ENCODE data around the gene ABCC11. TPM values are rescaled to one million over a fixed set of nuclear protein-coding genes. Genes with fewer than 3 reads are reported as not detected.

Gene ABCC11
- total and polyA plus RNA-seq, 2 of the 13 experiments (the other 11 are each of a cell fraction or from before 2014, with no cell fraction given): 1.0 to 1.4 TPM

DNA sequence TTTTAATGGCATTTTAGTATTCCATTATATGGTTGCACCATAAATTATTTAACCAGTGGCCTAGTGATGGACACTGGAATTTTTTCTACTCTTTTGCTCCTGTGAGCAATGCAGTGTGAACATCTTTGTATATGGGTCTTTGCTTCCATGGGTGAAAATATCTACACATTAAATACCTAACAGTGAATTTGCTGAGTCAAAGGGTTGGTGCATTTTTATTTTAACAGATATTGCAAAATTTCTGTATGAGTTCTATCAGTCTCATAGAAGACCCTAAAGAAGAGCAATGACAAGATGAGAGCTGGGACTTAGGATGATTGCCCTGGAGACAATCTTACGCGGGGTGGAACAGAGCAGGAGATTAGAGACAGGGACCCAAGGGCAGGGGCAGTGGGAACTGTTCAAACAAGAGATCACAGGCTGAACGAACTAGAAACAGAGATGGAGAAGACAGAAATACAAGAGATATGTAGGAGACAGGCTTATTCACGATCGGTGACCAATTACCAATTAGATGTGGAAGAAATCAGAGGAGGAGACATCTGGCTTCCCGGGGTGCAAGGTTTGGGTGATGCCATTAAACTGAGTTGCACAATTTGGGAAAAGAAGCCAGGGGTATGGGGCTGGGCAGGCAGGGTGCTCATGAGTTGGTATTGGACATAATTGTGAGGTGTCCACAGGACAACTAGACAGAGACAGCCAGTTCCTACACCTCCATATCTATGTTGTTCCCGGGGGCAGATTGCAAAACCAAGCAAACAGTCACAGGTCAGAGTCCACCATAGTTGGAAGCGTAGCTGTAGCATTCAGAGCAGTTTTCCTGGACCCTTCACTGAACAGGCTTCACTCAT, 43.1 kb downstream of the ABCC11 start (continued):
- TF ChIP-seq RBAK (CRISPR knock-in tag; IDR thresholded peaks at IDR 0.05) (peak; percentile 77; the same call in 1 of the 2 replicates), ZNF382 (CRISPR knock-in tag; IDR thresholded peaks at IDR 0.05; ENCODE audit: borderline replicate concordance) (no peak), HMG20B (CRISPR knock-in tag; conservative IDR thresholded peaks at IDR 0.05) (peak; percentile 95), ZNF383 (CRISPR knock-in tag; IDR thresholded peaks at IDR 0.05; ENCODE audit: borderline replicate concordance) (no peak), AKAP8 (CRISPR knock-in tag; IDR thresholded peaks at IDR 0.05) (no peak; the same call in 1 of the 2 replicates), ZNF83 (CRISPR knock-in tag; IDR thresholded peaks at IDR 0.05; ENCODE audit: borderline replicate concordance) (no peak), SMAD3 (CRISPR knock-in tag; IDR thresholded peaks at IDR 0.05) (peak; percentile 98), GABPB1 (CRISPR knock-in tag; IDR thresholded peaks at IDR 0.05) (peak; percentile 66), SP1 (IDR thresholded peaks at IDR 0.05) (no peak), SP1 (CRISPR knock-in tag; IDR thresholded peaks at IDR 0.05) (peak; percentile 48; the same call in 1 of the 2 replicates), RFXANK (CRISPR knock-in tag; IDR thresholded peaks at IDR 0.05) (no peak), PPARG (CRISPR knock-in tag; conservative IDR thresholded peaks at IDR 0.05) (peak; percentile 85), PAF1 (CRISPR knock-in tag; IDR thresholded peaks at IDR 0.05) (no peak), HNF1A (IDR thresholded peaks at IDR 0.05; ENCODE audit: low read depth) (peak; percentile 66), HNF1A (CRISPR knock-in tag; IDR thresholded peaks at IDR 0.05; ENCODE audit: borderline replicate concordance) (peak; percentile 65; the same call in 1 of the 2 replicates), THAP11 (CRISPR knock-in tag; IDR thresholded peaks at IDR 0.05) (peak; percentile 86), ZNF564 (CRISPR knock-in tag; IDR thresholded peaks at IDR 0.05) (no peak), SCMH1 (CRISPR knock-in tag; IDR thresholded peaks at IDR 0.05; ENCODE audit: borderline replicate concordance) (no peak)
- TF ChIP-seq, protein P1, sequence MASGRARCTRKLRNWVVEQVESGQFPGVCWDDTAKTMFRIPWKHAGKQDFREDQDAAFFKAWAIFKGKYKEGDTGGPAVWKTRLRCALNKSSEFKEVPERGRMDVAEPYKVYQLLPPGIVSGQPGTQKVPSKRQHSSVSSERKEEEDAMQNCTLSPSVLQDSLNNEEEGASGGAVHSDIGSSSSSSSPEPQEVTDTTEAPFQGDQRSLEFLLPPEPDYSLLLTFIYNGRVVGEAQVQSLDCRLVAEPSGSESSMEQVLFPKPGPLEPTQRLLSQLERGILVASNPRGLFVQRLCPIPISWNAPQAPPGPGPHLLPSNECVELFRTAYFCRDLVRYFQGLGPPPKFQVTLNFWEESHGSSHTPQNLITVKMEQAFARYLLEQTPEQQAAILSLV (CRISPR knock-in tag; IDR thresholded peaks at IDR 0.05; ENCODE audit: borderline replicate concordance): no peak
- TF ChIP-seq, protein P2, sequence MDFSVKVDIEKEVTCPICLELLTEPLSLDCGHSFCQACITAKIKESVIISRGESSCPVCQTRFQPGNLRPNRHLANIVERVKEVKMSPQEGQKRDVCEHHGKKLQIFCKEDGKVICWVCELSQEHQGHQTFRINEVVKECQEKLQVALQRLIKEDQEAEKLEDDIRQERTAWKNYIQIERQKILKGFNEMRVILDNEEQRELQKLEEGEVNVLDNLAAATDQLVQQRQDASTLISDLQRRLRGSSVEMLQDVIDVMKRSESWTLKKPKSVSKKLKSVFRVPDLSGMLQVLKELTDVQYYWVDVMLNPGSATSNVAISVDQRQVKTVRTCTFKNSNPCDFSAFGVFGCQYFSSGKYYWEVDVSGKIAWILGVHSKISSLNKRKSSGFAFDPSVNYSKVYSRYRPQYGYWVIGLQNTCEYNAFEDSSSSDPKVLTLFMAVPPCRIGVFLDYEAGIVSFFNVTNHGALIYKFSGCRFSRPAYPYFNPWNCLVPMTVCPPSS (IDR thresholded peaks at IDR 0.05): no peak
- TF ChIP-seq, protein P3, sequence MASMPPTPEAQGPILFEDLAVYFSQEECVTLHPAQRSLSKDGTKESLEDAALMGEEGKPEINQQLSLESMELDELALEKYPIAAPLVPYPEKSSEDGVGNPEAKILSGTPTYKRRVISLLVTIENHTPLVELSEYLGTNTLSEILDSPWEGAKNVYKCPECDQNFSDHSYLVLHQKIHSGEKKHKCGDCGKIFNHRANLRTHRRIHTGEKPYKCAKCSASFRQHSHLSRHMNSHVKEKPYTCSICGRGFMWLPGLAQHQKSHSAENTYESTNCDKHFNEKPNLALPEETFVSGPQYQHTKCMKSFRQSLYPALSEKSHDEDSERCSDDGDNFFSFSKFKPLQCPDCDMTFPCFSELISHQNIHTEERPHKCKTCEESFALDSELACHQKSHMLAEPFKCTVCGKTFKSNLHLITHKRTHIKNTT (CRISPR knock-in tag; IDR thresholded peaks at IDR 0.05): no peak

Data from HepG2 (cell line).